K562 (cell line): ENCODE measurements around the gene CHD3. TPM values are rescaled to one million over a fixed set of nuclear protein-coding genes. Genes with fewer than 3 reads are reported as not detected.

Experiments used
- HEY1 ChIP-seq: fragments of 250-450 bp; sonication (Bioruptor Pico); IDR thresholded peaks from 2 replicates; pipeline ENCODE4 v1.5.0; 2020; ENCODE audit warnings: mild to moderate bottlenecking, moderate library complexity, borderline replicate concordance
- POLR2H ChIP-seq: IDR thresholded peaks from 2 replicates; pipeline ENCODE4 v1.6.1; 2016; ENCODE audit warnings: missing genetic modification characterization, low read depth, mild to moderate bottlenecking, control low read depth, missing compliant biosample characterization, moderate library complexity
- RAD21 ChIP-seq, 2 experiments: fragments of 250-450 bp in 1 of 2; fragments of 450-650 bp in 1 of 2; sonication (Bioruptor Pico) in 1 of 2; formaldehyde crosslinking in 1 of 2; IDR thresholded peaks in 1 of 2; conservative IDR thresholded peaks in 1 of 2; 2 replicates each; pipeline versions ENCODE4 v1.4.0 to v1.8.0; 2020 to 2022; ENCODE audit warnings: mild to moderate bottlenecking in 2 of 2, moderate library complexity in 1 of 2
- RBM17 ChIP-seq: fragments of 200-400 bp; formaldehyde crosslinking; IDR thresholded peaks from 2 replicates; pipeline ENCODE4 v1.6.1; 2017; ENCODE audit warnings: low read depth, mild to moderate bottlenecking, low read length, borderline replicate concordance
- TBP ChIP-seq: optimal IDR thresholded peaks from 2 replicates; pipeline ENCODE3; 2011; ENCODE audit warnings: low read depth, low read length, improper control_type of control experiment
- ZNF253 ChIP-seq: fragments of 250-450 bp; sonication (Bioruptor Pico); conservative IDR thresholded peaks from 2 replicates; pipeline ENCODE4 v1.6.1; 2021; ENCODE audit warnings: mild to moderate bottlenecking
- ZNF311 ChIP-seq: fragments of 250-450 bp; sonication (Bioruptor Pico); IDR thresholded peaks from 2 replicates; pipeline ENCODE4 v1.4.0; 2020; ENCODE audit warnings: mild to moderate bottlenecking, moderate library complexity
- ZNF589 ChIP-seq: fragments of 200-800 bp; sonication (Bioruptor generic); IDR thresholded peaks from 2 replicates; pipeline ENCODE4 v1.6.1; 2016; ENCODE audit warnings: low read depth, missing genetic modification characterization, missing compliant biosample characterization
- ZNF766 ChIP-seq: fragments of 200-800 bp; sonication (Bioruptor generic); conservative IDR thresholded peaks from 2 replicates; pipeline ENCODE4 v1.6.1; 2016; ENCODE audit warnings: missing genetic modification characterization, missing compliant biosample characterization
- polyA plus RNA-seq, 8 experiments: library from polyadenylated mRNA; depleted of rRNA in 4 of 8; stranded (reverse) in 5 of 8; unstranded in 3 of 8; fragments of >200 nt; fragmentation: Nextera tagmentation in 2 of 8; fragmentation: Illumina TruSeq in 1 of 8; extraction: Ambion mirVana in 2 of 8; extraction: Trizol in 1 of 8; gene quantifications; 2 replicates each; pipeline versions ENCODE4 v1.2.1 to v1.2.3, GENCODE V29; 2011 to 2014; ENCODE audit warnings: inconsistent platforms in 1 of 8, missing spikeins in 1 of 8
- total RNA-seq, 7 experiments: library from RNA; depleted of rRNA in 6 of 7; stranded (reverse); fragments of >200 nt in 6 of 7; fragmentation: Illumina TruSeq in 2 of 7; extraction: Trizol in 2 of 7; gene quantifications; 2 replicates each; pipeline versions ENCODE4 v1.2.1 to v1.2.3, GENCODE V29; 2011 to 2021; ENCODE audit warnings: low replicate concordance in 1 of 7
- TF ChIP-seq, protein P1 (sequence below): fragments of 250-450 bp; sonication (Bioruptor Pico); IDR thresholded peaks from 2 replicates; pipeline ENCODE4 v1.4.0; 2020; ENCODE audit warnings: mild to moderate bottlenecking, moderate library complexity, borderline replicate concordance
- TF ChIP-seq, protein P2 (sequence below): IDR thresholded peaks from 2 replicates; pipeline ENCODE4 v1.6.1; 2011; ENCODE audit warnings: borderline replicate concordance, low read depth, mild to moderate bottlenecking, moderate library complexity, low read length; ENCODE audit not compliant: insufficient read depth, poor library complexity, severe bottlenecking
- TF ChIP-seq, protein P3 (sequence below), 2 experiments: fragments of 450-650 bp in 1 of 2; IDR thresholded peaks; 2 replicates each; pipeline ENCODE4 v1.6.1; 2011 to 2017; ENCODE audit warnings: low read depth in 2 of 2, antibody characterized with exemption in 1 of 2, borderline replicate concordance in 1 of 2, low read length in 1 of 2, mild to moderate bottlenecking in 1 of 2, mixed read lengths in 1 of 2; ENCODE audit not compliant: control insufficient read depth in 1 of 2
- TF ChIP-seq, protein P4 (sequence below): sonication (generic); formaldehyde crosslinking; IDR thresholded peaks from 2 replicates; pipeline ENCODE4 v1.5.0; 2020; ENCODE audit warnings: missing genetic modification reagents
- TF ChIP-seq, protein P5 (sequence below), 3 experiments: fragments of 200-800 bp in 1 of 3; sonication (Bioruptor generic) in 1 of 3; sonication (generic) in 1 of 3; formaldehyde crosslinking in 1 of 3; IDR thresholded peaks; 2 replicates each; pipeline versions ENCODE4 v1.6.1 to v1.8.0; 2016 to 2022; ENCODE audit warnings: mild to moderate bottlenecking in 2 of 3, missing compliant biosample characterization in 2 of 3, missing genetic modification characterization in 2 of 3, missing genetic modification reagents in 1 of 3

Gene CHD3
- total and polyA plus RNA-seq, 9 of the 15 experiments (the other 6 are each of a cell fraction or from before 2014, with no cell fraction given): 0.39 to 38.2 (median 21.2) TPM

DNA sequence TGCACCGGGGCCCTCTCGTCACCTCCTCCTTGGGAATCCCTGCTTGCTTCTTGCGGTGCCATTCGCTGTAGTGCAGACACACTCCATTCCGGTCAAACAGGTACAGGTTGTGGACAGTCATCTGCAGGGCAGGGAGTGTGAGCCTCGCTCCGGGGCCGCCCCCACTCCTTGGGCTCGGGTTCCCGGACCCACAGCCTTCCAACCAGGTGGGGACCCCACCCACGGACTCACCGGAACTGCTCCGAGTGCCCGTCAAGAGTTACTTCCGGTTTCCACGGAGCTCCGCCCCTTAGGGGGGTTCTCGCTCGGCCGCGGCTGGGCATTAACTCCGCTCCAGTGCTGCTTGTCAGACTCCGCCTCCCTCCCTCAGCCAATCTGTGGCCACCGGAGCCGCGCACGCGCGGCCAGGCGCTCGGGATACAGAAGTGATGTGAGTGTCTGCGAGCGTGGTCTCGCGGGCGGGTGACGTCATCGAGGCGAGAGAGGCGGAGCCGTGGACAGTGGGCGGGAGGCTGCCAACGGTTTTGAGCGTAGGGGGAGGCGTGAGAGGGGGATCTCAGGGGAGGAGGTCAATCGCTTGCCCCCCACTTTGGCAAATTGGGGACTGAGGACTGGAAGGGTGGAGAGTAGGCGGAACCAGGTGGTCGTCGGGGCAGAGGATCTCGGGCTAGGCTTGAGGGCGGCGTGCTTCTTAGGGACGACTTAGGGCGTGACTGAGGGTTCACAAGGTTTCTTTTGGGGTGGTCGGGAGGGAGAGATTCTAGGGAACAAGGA lies 43.3 kb downstream of the CHD3 start, which contains the start of the genes CNTROB and TRAPPC1 (continued):
- TF ChIP-seq, protein P1, sequence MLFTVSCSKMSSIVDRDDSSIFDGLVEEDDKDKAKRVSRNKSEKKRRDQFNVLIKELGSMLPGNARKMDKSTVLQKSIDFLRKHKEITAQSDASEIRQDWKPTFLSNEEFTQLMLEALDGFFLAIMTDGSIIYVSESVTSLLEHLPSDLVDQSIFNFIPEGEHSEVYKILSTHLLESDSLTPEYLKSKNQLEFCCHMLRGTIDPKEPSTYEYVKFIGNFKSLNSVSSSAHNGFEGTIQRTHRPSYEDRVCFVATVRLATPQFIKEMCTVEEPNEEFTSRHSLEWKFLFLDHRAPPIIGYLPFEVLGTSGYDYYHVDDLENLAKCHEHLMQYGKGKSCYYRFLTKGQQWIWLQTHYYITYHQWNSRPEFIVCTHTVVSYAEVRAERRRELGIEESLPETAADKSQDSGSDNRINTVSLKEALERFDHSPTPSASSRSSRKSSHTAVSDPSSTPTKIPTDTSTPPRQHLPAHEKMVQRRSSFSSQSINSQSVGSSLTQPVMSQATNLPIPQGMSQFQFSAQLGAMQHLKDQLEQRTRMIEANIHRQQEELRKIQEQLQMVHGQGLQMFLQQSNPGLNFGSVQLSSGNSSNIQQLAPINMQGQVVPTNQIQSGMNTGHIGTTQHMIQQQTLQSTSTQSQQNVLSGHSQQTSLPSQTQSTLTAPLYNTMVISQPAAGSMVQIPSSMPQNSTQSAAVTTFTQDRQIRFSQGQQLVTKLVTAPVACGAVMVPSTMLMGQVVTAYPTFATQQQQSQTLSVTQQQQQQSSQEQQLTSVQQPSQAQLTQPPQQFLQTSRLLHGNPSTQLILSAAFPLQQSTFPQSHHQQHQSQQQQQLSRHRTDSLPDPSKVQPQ (CRISPR knock-in tag): no peak
- TF ChIP-seq, protein P2, sequence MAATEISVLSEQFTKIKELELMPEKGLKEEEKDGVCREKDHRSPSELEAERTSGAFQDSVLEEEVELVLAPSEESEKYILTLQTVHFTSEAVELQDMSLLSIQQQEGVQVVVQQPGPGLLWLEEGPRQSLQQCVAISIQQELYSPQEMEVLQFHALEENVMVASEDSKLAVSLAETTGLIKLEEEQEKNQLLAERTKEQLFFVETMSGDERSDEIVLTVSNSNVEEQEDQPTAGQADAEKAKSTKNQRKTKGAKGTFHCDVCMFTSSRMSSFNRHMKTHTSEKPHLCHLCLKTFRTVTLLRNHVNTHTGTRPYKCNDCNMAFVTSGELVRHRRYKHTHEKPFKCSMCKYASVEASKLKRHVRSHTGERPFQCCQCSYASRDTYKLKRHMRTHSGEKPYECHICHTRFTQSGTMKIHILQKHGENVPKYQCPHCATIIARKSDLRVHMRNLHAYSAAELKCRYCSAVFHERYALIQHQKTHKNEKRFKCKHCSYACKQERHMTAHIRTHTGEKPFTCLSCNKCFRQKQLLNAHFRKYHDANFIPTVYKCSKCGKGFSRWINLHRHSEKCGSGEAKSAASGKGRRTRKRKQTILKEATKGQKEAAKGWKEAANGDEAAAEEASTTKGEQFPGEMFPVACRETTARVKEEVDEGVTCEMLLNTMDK: no peak
- TF ChIP-seq POLR2H (tag) (no peak), ZNF589 (CRISPR knock-in tag) (no peak), RAD21 (CRISPR knock-in tag; conservative IDR thresholded peaks at IDR 0.05 in 1 of 2, IDR thresholded peaks at IDR 0.05 in 1 of 2) (no peak), HEY1 (CRISPR knock-in tag) (no peak), RBM17 (no peak), ZNF311 (no peak), TBP (peak; percentile 44), ZNF766 (no peak), ZNF253 (CRISPR knock-in tag) (no peak)
- TF ChIP-seq, protein P3, sequence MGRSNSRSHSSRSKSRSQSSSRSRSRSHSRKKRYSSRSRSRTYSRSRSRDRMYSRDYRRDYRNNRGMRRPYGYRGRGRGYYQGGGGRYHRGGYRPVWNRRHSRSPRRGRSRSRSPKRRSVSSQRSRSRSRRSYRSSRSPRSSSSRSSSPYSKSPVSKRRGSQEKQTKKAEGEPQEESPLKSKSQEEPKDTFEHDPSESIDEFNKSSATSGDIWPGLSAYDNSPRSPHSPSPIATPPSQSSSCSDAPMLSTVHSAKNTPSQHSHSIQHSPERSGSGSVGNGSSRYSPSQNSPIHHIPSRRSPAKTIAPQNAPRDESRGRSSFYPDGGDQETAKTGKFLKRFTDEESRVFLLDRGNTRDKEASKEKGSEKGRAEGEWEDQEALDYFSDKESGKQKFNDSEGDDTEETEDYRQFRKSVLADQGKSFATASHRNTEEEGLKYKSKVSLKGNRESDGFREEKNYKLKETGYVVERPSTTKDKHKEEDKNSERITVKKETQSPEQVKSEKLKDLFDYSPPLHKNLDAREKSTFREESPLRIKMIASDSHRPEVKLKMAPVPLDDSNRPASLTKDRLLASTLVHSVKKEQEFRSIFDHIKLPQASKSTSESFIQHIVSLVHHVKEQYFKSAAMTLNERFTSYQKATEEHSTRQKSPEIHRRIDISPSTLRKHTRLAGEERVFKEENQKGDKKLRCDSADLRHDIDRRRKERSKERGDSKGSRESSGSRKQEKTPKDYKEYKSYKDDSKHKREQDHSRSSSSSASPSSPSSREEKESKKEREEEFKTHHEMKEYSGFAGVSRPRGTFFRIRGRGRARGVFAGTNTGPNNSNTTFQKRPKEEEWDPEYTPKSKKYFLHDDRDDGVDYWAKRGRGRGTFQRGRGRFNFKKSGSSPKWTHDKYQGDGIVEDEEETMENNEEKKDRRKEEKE (IDR thresholded peaks at IDR 0.05; ENCODE audit: borderline replicate concordance in 1 of 2, control insufficient read depth in 1 of 2, low read depth in 2 of 2, low read length in 1 of 2): no peak
- TF ChIP-seq, protein P4, sequence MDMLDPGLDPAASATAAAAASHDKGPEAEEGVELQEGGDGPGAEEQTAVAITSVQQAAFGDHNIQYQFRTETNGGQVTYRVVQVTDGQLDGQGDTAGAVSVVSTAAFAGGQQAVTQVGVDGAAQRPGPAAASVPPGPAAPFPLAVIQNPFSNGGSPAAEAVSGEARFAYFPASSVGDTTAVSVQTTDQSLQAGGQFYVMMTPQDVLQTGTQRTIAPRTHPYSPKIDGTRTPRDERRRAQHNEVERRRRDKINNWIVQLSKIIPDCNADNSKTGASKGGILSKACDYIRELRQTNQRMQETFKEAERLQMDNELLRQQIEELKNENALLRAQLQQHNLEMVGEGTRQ (CRISPR knock-in tag): no peak
- TF ChIP-seq, protein P5, sequence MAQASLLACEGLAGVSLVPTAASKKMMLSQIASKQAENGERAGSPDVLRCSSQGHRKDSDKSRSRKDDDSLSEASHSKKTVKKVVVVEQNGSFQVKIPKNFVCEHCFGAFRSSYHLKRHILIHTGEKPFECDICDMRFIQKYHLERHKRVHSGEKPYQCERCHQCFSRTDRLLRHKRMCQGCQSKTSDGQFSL (CRISPR knock-in tag; IDR thresholded peaks at IDR 0.05): peak; percentile 65; the same call in 1 of the 2 replicates
- TF ChIP-seq, protein P5 (tag; IDR thresholded peaks at IDR 0.05): 0 out of 4 replicates have a peak, but pooled peaks of 1 of the 2 experiments have one; percentile 46
